ENCODE results near the gene KCNJ15. TPM values are rescaled to one million over a fixed set of nuclear protein-coding genes. Genes with fewer than 3 reads are reported as not detected.
"Not testable (repeated sequence)": the region's sequence is repeated elsewhere in the genome, so short reads cannot be mapped to it uniquely, and the experiment has no call there.

The KCNJ15 gene
- total RNA-seq, 4 donors from 2014 or later: 4.6 to 9.2 (median 6.5) TPM

GRCh38 chr21:38244885-38245869, 11.6 kb upstream of the KCNJ15 start:
- DNase-seq (ENCODE audit: low spot score in 2 of 2): no peak
- no peak overlapping the region for H3K27ac ChIP-seq

GRCh38 chr21:38246511-38246910, 10.3 kb upstream of the KCNJ15 start:
- peaks cover 14% of the 10 kb centered on the region for H3K4me1 ChIP-seq
- no peak overlapping the region for H3K4me3 ChIP-seq
- TF ChIP-seq POLR2AphosphoS5 (IDR thresholded peaks at IDR 0.05) (no peak), POLR2A (IDR thresholded peaks at IDR 0.05) (no peak), CTCF (IDR thresholded peaks at IDR 0.05) (no peak), EP300 (IDR thresholded peaks at IDR 0.05) (no peak)
- DNase-seq (ENCODE audit: low spot score in 2 of 2): no peak
- H3K27ac ChIP-seq: no peak overlapping the region
- H3K9me3 ChIP-seq: no peaks in the 10 kb centered on the region
- H3K36me3 ChIP-seq: no peaks in the 10 kb centered on the region
- no peaks in the 10 kb centered on the region for H3K27me3 ChIP-seq

More at GRCh38 chr21:38244885-38245869, 11.6 kb upstream of the KCNJ15 start:
- no peaks in the 10 kb centered on the region for H3K9me3 ChIP-seq
- 76% methylated on average over 9 of the region's 9 CpGs for WGBS
- H3K27me3 ChIP-seq: no peaks in the 10 kb centered on the region
- TF ChIP-seq CTCF (IDR thresholded peaks at IDR 0.05) (no peak), POLR2A (IDR thresholded peaks at IDR 0.05) (no peak), EP300 (IDR thresholded peaks at IDR 0.05) (no peak)
- H3K36me3 ChIP-seq: no peaks in the 10 kb centered on the region
- H3K4me3 ChIP-seq: no peak overlapping the region
- peaks cover 25% of the 10 kb centered on the region for H3K4me1 ChIP-seq

- H3K27me3 ChIP-seq; H3K4me3 ChIP-seq; DNase-seq (ENCODE audit: low spot score in 2 of 2); H3K36me3 ChIP-seq; H3K9me3 ChIP-seq; H3K27ac ChIP-seq: not testable (repeated sequence)
- peaks cover 13% of the 10 kb centered on the region for H3K4me1 ChIP-seq
- WGBS: 89% methylated on average over 2 of the region's 2 CpGs
These were observed 9.7 kb upstream of the KCNJ15 start for GRCh38 chr21:38247054-38247453.

- no peaks in the 10 kb centered on the region for H3K9me3 ChIP-seq
- H3K27ac ChIP-seq: no peak overlapping the region
- WGBS: 85% methylated on average over 4 of the region's 4 CpGs
- no peaks in the 10 kb centered on the region for H3K27me3 ChIP-seq
- H3K36me3 ChIP-seq: no peaks in the 10 kb centered on the region
- no peak for TF ChIP-seq CTCF (IDR thresholded peaks at IDR 0.05)
- no peak for TF ChIP-seq POLR2A (IDR thresholded peaks at IDR 0.05)
- no peak for TF ChIP-seq EP300 (IDR thresholded peaks at IDR 0.05)
- TF ChIP-seq POLR2AphosphoS5 (IDR thresholded peaks at IDR 0.05): no peak
- H3K4me3 ChIP-seq: no peak overlapping the region
- H3K4me1 ChIP-seq: peaks cover 10% of the 10 kb centered on the region
- no peak for DNase-seq (ENCODE audit: low spot score in 2 of 2)
These were observed 8.9 kb upstream of the KCNJ15 start for GRCh38 chr21:38247738-38248510.

GRCh38 chr21:38249256-38249655, 7.5 kb upstream of the KCNJ15 start:
- Histone ChIP-seq H3K4me1 (peaks cover 8% of the 10 kb centered on the region), H3K27me3 (no peaks in the 10 kb centered on the region), H3K4me3 (no peak overlapping the region), H3K9me3 (no peaks in the 10 kb centered on the region), H3K36me3 (no peaks in the 10 kb centered on the region), H3K27ac (no peak overlapping the region)
- TF ChIP-seq CTCF (IDR thresholded peaks at IDR 0.05): no peak
- no peak for TF ChIP-seq POLR2A (IDR thresholded peaks at IDR 0.05)
- no peak for TF ChIP-seq POLR2AphosphoS5 (IDR thresholded peaks at IDR 0.05)
- TF ChIP-seq EP300 (IDR thresholded peaks at IDR 0.05): no peak
- 93% methylated on average over 1 of the region's 1 CpG for WGBS
- no peak for DNase-seq (ENCODE audit: low spot score in 2 of 2)
